HG02973 (cell line): ENCODE data around the gene PRR19.

Experiments used
- ATAC-seq: cut with Tn5 transposase; IDR thresholded peaks from one replicate; pipeline ENCODE4 v1.9.1; 2021; ENCODE audit warnings: moderate library complexity; ENCODE audit not compliant: unreplicated experiment

PRR19 gene

DNA sequence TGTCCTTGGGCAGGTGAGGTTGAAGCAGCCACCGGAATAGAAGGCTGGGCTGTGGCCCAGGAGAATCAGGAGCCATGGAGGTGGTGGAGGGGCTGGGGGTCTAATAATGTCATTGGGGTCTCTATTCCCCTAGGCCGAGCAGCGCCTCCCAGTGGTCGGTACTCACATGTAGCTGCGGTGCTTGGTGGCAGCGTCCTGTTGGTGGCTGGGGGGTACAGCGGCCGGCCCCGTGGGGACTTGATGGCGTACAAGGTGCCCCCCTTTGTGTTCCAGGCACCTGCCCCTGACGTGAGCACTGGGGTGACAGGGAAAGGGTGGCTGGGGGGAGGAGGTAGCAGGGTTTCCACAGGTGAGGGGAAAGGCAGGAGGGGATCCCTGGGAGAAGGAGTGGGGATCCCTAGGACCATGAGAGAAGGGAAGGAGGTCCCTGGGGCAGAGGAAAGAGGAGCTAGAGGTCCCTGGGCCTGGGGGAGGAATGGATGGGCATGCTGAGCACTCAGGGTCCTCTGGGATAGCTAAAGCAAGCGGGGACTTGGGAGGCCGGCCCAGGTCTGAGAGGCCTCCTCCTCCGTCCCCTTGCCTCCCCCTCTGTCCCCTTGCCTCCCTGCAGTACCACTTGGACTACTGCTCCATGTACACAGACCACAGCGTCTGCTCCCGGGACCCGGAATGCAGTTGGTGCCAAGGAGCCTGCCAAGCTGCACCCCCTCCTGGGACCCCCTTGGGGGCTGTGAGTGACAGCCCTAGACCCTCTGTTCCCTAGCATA lies 41.6 kb downstream of the PRR19 start:
- ATAC-seq, result no peak

DNA sequence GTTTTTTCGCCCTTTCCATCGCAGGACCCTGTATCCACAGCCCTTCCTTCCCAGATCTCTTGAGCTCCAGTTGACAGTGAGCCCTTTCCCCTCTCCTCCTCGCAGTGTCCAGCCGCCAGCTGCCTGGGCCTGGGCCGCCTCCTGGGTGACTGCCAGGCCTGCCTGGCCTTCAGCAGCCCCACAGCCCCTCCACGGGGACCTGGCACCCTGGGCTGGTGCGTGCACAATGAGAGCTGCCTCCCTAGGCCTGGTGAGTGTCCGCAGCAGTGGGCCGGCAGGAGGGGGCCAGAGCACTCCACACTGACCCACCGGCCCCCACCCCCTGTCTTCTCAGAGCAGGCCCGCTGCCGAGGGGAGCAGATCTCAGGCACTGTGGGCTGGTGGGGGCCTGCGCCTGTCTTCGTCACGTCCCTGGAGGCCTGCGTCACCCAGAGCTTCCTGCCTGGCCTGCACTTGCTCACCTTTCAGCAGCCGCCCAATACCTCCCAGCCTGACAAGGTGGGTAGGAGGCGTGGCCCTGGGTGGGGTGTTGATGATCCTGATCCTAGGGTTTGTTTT lies 42.5 kb downstream of the PRR19 start:
- no peak for ATAC-seq

DNA sequence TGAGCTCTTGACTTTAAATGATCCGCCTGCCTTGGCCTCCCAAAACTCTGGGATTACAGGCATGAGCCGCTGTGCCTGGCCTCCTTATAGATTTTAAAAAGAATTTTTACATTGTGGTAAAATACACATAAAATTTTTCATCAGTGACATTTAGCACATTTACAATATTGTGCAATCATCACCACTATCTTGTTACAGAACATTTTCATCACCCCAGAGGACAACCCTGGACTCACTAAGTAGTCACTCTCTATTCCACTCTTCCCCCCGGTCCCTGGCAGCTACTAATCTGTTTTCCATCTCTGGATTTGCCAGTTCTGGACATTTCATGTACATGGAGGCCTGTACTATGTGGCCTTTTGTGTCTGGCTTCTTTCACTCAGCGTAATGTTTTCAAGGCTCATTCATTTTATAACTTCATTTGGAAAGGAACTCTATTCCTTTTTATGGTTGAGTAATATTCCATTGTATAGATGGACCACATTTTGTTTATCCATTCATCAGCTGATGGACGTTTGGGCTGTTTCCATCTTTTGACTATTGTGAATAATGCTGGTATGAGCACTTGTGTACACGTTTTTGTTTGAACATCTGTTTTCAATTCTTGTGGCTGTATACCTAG lies 43.4 kb downstream of the PRR19 start:
- ATAC-seq, result no peak

DNA sequence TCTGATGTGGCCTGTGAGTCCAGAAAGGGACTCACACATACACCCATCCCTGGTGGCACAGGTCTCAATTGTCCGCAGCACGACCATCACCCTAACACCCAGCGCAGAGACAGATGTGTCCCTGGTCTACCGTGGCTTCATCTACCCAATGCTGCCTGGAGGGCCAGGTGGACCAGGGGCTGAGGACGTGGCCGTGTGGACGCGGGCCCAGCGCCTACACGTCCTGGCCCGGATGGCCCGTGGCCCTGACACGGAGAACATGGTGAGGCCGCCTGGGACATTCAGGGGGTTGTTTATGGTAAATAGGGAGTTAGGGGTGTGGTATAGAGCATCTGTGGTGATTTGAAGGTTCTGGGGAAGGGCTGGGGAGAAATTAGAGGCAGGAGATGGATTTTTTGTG lies 46.3 kb downstream of the PRR19 start:
- no peak for ATAC-seq

DNA sequence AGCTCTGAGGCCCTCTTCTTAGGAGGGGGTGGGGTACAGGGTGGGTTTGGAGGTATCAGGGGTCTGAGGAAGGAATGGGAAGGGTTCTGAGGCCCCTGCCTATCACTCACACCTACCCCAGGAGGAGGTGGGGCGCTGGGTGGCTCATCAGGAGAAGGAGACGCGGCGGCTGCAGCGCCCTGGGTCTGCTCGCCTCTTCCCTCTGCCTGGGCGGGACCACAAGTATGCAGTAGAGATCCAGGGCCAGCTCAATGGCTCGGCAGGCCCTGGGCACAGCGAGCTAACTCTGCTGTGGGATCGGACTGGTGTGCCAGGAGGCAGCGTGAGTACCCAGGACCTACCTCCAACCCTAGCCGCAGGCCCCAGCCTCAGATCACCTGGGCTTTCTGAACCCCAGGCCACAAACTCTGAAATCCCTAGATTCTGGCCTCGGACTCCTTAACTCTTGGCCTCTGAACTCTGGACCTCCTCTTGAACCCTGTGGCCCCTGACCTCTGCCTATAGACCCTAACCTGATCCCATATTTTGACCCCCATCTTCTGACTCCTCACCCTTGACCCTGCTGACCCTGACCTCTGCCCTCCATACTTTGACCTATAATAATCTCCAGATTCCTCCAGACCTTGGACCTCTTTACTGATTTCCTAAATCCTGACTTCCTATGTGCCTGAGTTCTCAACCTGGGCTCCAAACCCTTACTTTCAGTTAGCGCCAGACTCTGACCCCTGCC lies 47.6 kb downstream of the PRR19 start:
- ATAC-seq, result no peak

DNA sequence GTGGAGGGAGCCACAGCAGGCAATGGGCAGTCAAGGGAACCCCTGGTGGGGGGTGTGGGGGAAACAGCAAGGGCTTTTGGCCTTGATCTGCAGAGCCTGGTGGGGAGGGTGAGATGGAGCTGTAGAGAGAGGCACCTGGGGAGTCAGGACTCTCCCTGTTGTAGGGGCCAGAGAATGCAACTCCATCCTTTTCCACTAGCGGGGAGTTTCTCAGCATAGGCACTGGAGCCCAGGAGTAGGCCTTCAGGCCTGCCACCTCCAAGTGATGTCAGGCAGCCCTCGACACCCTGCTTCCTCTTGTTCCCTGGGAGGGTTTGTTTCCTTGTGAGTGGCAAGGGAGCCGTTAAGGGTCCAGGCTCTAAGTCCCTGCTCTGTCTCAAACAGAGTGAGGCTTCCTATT lies 48.5 kb downstream of the PRR19 start:
- no peak for ATAC-seq

DNA sequence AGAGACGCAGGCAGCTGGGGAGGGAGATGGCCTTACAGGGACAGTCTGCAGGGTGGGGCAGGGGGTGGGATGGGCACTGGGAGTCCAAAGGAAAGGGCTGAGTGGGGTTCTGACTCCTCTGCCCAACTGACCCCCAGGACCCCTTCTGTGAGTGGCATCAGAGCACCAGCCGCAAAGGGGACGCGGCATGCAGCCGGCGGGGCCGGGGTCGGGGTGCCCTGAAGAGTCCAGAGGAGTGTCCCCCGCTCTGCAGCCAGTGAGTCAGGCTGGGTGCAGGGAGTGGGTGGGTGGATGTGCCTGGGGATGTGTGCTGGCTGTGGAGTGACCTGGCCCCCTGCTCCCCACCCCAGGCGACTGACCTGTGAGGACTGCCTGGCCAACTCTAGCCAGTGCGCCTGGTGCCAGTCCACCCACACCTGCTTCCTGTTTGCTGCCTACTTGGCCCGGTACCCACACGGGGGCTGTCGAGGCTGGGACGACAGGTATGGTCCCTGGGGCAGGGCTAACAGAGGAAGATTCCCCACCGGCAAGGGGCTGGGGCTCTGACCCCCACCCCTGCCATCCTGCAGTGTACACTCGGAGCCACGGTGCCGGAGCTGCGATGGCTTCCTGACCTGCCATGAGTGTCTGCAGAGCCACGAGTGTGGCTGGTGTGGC lies 49.3 kb downstream of the PRR19 start:
- ATAC-seq, result no peak

DNA sequence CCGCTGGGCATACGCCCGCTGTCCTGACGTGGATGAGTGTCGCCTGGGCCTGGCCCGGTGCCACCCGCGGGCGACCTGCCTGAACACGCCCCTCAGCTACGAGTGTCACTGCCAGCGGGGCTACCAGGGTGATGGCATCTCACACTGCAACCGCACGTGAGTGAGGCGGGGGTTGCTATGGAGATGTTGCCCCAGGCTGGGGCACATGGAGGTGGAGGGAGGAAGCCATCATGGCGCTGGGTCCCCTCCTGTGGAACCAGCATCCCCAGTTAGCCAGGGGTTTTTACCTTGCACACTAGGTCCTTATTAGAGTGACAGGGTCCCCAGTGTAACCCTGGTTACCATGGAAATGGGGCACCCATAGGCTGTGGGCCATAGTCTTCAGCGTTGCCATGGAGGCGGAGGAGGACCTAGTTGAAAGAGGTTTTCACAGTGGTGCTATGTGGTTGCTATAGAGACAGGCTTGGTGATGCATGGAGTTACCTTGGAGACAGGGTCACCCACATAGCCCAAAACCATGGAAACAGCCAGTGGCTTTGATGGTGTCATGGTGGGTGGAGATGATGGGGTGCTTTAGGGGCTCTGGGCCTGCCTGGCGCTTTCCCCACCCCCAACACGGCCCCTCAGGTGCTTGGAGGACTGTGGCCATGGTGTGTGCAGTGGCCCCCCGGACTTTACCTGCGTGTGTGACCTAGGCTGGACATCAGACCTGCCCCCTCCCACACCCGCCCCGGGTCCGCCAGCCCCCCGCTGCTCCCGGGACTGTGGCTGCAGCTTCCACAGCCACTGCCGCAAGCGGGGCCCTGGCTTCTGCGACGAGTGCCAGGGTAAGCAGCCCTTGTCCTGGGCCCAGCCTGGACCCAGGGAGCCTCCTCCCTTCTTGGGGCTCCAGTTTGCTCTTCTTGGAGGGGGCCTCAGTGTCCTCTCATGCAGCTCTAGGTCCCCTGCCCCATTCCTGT lies 50.6 kb downstream of the PRR19 start:
- ATAC-seq, result no peak

DNA sequence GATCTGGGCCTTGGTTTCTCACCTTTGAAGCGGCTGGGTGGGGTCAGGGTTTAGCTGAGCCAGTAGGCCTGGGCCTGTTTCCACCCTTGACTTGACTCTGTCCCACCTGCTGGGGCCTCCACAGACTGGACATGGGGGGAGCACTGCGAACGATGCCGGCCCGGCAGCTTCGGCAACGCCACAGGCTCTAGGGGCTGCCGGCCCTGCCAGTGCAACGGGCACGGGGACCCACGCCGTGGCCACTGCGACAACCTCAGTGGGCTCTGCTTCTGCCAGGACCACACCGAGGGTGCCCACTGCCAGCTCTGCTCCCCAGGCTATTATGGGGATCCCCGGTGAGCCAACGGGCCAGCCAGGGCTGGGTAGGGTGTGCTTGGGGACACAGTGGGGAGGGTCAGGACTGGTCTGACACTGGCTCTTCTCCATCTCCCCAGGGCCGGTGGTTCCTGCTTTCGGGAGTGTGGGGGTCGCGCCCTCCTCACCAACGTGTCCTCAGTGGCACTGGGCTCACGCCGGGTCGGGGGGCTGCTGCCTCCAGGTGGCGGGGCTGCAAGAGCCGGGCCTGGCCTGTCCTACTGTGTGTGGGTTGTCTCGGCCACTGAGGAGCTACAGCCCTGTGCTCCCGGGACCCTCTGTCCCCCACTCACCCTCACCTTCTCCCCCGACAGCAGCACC lies 51.5 kb downstream of the PRR19 start:
- ATAC-seq, result no peak

DNA sequence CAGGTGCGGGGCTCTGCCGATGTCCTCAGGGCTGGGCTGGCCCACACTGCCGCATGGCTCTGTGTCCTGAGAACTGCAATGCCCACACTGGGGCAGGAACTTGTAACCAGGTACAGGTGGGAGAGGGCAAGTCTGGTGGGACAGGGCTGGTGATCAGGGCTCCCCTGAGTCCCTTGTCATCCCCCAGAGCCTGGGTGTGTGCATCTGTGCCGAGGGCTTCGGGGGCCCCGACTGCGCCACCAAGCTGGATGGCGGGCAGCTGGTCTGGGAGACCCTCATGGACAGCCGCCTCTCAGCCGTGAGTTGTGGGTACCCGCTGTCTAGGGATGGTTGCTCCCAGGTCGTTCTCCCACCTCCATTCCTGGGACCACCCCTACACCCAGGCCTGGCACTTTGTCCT lies 54.0 kb downstream of the PRR19 start:
- no peak for ATAC-seq

DNA sequence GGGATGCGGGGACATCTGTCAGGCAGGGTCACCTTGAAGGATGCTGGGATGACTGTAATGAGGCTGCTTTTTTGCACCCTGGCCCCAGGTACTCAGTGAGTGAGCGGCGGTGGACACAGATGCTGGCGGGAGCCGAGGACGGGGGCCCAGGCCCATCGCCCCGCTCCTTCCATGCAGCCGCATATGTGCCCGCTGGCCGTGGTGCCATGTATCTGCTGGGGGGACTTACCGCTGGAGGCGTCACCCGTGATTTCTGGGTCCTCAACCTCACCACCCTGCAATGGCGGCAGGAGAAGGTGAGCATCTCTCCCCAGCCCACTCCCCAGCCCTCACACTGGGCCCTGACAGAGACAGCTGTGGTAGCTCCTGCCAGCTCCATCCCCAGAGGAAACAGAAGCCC lies 54.8 kb downstream of the PRR19 start:
- no peak for ATAC-seq

DNA sequence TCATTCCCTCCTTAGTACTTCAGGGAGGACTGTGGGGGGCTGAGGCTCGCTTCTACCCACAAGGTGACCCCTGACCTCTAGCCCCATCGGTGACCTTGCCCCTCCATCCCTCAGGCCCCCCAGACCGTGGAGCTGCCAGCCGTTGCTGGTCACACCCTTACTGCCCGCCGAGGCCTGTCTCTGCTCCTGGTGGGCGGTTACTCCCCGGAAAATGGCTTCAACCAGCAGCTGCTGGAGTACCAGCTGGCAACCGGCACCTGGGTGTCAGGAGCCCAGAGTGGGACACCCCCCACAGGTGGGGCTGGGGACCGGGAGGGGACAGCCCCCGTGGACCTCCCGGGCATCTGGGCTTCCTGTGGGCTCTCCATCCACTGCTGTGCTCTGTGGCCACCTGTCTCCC lies 55.4 kb downstream of the PRR19 start:
- ATAC-seq, result no peak
